ENCODE data around the gene MPP3.

DNA sequence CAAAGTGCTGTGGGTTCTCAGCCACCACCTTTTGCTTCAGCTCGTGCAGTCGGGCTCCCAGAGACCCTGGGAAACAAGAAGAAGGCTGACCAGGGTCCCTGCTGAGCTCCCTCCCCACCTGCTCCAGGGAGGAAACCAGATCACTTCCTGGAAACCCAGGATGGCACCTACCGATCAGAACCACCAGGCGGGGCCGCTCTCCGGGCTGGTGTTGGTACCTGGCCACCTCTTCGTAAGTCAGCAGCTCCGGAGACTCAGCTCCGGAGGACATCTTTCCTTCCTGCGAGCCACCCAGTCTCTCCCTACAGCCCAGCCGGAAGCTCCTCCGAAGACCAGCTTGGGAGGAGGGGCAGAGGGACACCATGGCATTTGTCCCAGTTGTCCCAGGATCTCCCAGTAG, 18.9 kb downstream of the MPP3 start:
- TF ChIP-seq, protein P1, sequence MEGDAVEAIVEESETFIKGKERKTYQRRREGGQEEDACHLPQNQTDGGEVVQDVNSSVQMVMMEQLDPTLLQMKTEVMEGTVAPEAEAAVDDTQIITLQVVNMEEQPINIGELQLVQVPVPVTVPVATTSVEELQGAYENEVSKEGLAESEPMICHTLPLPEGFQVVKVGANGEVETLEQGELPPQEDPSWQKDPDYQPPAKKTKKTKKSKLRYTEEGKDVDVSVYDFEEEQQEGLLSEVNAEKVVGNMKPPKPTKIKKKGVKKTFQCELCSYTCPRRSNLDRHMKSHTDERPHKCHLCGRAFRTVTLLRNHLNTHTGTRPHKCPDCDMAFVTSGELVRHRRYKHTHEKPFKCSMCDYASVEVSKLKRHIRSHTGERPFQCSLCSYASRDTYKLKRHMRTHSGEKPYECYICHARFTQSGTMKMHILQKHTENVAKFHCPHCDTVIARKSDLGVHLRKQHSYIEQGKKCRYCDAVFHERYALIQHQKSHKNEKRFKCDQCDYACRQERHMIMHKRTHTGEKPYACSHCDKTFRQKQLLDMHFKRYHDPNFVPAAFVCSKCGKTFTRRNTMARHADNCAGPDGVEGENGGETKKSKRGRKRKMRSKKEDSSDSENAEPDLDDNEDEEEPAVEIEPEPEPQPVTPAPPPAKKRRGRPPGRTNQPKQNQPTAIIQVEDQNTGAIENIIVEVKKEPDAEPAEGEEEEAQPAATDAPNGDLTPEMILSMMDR (IDR thresholded peaks at IDR 0.05; ENCODE audit: low read depth, low read length, poor library complexity, severe bottlenecking): no peak
- TF ChIP-seq EZH2phosphoT487 (IDR thresholded peaks at IDR 0.05; ENCODE audit: borderline replicate concordance, low read length): no peak

All from DOHH2 (cell line).